Hippocampal formation (tissue), 2 donors: ENCODE results near the gene GBP3.
"Not testable (repeated sequence)": the region's sequence is repeated elsewhere in the genome, so short reads cannot be mapped to it uniquely, and the experiment has no call there.

Experiments used
- DNase-seq, 2 donors: peaks; one replicate each; lab custom pipeline; 2025; lab: John Stamatoyannopoulos, UW

GBP3 gene

GRCh38 chr1:88976235-88976634 lies 46.4 kb downstream of the GBP3 start:
- DNase-seq = no peak

- DNase-seq = not testable (repeated sequence)
Observed at GRCh38 chr1:88974616-88975172, 48.0 kb downstream of the GBP3 start.

GRCh38 chr1:88973520-88974137 lies 49.0 kb downstream of the GBP3 start:
- DNase-seq = no peak

DNA sequence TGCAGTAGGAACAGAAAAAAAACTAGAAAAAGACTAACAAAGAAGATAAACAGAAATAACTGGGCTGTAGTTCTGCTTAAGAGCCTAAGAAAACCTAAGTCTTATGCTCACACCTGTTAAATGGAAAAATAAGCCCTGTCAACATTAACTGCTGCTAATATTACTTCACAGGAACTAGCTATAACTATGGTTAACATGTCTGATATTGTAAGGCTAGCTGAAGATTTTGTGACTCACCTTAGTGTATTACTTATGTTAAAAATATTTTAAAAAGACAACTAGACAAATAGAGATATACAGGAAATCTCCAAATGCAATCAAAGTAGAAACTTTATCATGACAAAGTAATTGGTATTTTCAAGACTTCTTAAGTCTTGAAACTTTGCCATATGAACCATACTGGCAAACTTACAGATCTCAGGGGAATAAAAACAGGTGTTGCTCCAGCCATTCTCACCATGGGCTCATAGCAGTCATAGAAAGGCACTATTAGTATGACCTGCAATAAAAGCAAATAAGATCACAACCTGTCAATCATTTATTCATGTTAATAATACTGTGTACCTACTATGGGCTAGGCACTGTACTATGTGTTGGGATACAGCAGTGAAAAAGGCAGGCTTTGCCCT lies 60.9 kb downstream of the GBP3 start:
- no peak for DNase-seq

DNA sequence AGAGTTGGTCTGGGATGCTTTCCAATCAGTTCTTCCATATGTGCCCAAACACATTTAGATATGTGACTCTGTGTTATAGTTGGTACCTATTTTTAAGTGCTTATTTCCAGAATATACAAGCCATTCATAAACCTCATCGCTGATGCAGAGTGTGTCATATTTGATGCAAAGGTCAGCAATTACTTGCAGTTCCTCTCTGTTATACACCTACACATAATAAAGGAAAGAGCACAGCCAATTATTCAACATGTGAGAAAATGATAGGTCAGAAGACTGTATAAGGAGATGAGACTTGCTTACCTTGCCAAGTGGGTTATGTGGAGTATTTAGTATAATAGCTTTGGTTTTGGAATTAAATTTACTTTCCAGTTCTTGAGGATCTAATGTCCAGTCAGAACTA lies 61.6 kb downstream of the GBP3 start:
- DNase-seq = no peak
